Effector memory CD8-positive, alpha-beta T cell (primary cell): ENCODE measurements around the gene MYL6B.

Experiments used
- ATAC-seq: fragments of 150-1000 bp; cut with Tn5 transposase; replicated peaks from 2 replicates; pipeline ENCODE4 v1.10.0; 2021; ENCODE audit warnings: mild to moderate bottlenecking, moderate library complexity
- DNase-seq, 3 experiments: peaks; one replicate each; pipeline ENCODE4 v3.0.0; 2021
- H3K27ac Mint-ChIP-seq, 2 donors: one replicate each; pipeline ENCODE4 v1.8.0; 2022; ENCODE audit warnings: mild to moderate bottlenecking in 2 of 2, mixed read lengths in 2 of 2, moderate library complexity in 2 of 2
- H3K27me3 Mint-ChIP-seq, 2 donors: one replicate each; pipeline ENCODE4 v1.8.0; 2022; ENCODE audit warnings: mixed read lengths in 2 of 2
- H3K36me3 Mint-ChIP-seq: one replicate; pipeline ENCODE4 v1.8.0; 2022; ENCODE audit warnings: mild to moderate bottlenecking, moderate library complexity, mixed read lengths; ENCODE audit not compliant: insufficient read depth
- H3K4me1 Mint-ChIP-seq, 2 donors: one replicate each; pipeline ENCODE4 v1.8.0; 2022; ENCODE audit warnings: low read depth in 2 of 2, mixed read lengths in 2 of 2
- H3K4me3 Mint-ChIP-seq, 2 donors: one replicate each; pipeline ENCODE4 v1.8.0; 2022; ENCODE audit warnings: mild to moderate bottlenecking in 2 of 2, mixed read lengths in 2 of 2, moderate library complexity in 2 of 2
- H3K9me3 Mint-ChIP-seq, 2 donors: one replicate each; pipeline ENCODE4 v1.8.0; 2022; ENCODE audit warnings: mixed read lengths in 2 of 2
- total RNA-seq, 9 experiments: gene quantifications; one replicate each; lab custom pipeline; 2026; lab: John Stamatoyannopoulos, UW

The MYL6B gene
- total RNA-seq: 2.3 to 9.6 (median 5.4) reads per million in 9 experiments

- ATAC-seq: peak; percentile 95
- H3K27ac Mint-ChIP-seq: peak within 1 kb of the TSS; percentile 90 to 93
- no peaks in the 10 kb centered on the region for H3K27me3 Mint-ChIP-seq
- peak within 1 kb of the TSS; percentile 81 to 88 for H3K4me3 Mint-ChIP-seq
- H3K4me1 Mint-ChIP-seq: peaks cover 14 to 19% of the 10 kb centered on the region in 2 donors
- DNase-seq: peak; percentile 86 to 87 (median 87)
- H3K36me3 Mint-ChIP-seq: peaks cover 25% of the 10 kb centered on the region
- no peaks in the 10 kb centered on the region for H3K9me3 Mint-ChIP-seq
Measured at GRCh38 chr12:56152132-56152755, at the start of gene MYL6B. Gene MYL6B, plus strand, starts transcription at chr12:56152587. Its CDS starts 1,332 bp downstream, at chr12:56153919.

DNA sequence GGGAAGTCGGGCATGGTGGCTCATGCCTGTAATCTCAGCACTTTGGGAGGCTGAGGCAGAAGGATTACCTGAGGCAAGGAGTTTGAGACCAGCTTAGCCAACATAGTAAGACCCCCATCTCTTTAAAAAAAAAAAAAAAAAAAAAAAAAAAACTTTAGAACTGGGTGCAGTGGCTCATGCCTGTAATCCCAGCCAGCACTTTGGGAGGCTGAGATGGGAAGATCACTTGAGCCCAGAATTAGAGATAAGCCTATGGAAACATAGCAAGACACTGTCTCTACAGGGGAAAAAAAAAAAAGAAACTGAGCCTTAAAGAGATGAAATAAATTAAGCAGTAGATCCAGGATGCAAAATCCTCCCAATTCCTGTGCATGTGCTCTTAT, 49.7 kb upstream of the MYL6B start:
- Mint-ChIP-seq H3K9me3 (no peaks in the 10 kb centered on the region), H3K36me3 (peaks cover 25% of the 10 kb centered on the region), H3K27ac (peak overlapping the region; percentile 93 to 94), H3K4me3 (peak overlapping the region; percentile 95 to 96), H3K27me3 (no peaks in the 10 kb centered on the region), H3K4me1 (peaks cover 42 to 59% of the 10 kb centered on the region in 2 donors)
- ATAC-seq (no peak), DNase-seq (no peak)

- Mint-ChIP-seq H3K4me1 (peaks cover 42 to 59% of the 10 kb centered on the region in 2 donors), H3K4me3 (peak overlapping the region; percentile 95 to 96), H3K27me3 (no peaks in the 10 kb centered on the region)
Measured at GRCh38 chr12:56103066-56103711, 49.2 kb upstream of the MYL6B start.

DNA sequence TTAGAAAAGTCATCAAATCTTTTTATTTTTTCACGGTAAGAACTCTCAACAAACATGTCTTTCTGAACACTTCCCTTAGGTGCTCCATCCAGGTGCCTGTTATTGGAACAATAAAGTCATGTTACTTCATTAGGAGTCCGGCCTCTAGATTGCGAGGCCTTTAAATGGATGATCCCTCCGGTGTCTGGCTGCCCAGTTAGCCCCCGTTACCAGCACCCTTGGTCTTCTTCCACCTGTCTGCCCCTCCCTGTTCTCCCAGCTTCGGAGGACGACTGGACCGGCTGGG, 48.6 kb upstream of the MYL6B start:
- H3K36me3 Mint-ChIP-seq: peaks cover 36% of the 10 kb centered on the region
- H3K4me1 Mint-ChIP-seq: peaks cover 42 to 59% of the 10 kb centered on the region in 2 donors
- H3K9me3 Mint-ChIP-seq: no peaks in the 10 kb centered on the region
- H3K27me3 Mint-ChIP-seq: no peaks in the 10 kb centered on the region
- DNase-seq (no peak), ATAC-seq (no peak)
- peak overlapping the region; percentile 93 to 94 for H3K27ac Mint-ChIP-seq
- peak overlapping the region; percentile 95 to 96 for H3K4me3 Mint-ChIP-seq

More at GRCh38 chr12:56103066-56103711, 49.2 kb upstream of the MYL6B start:
- Mint-ChIP-seq H3K9me3 (no peaks in the 10 kb centered on the region), H3K27ac (peak overlapping the region; percentile 93 to 94), H3K36me3 (peaks cover 30% of the 10 kb centered on the region)
- DNase-seq (peak in 1 of 3 experiments; percentile 20), ATAC-seq (peak; percentile 21)

DNA sequence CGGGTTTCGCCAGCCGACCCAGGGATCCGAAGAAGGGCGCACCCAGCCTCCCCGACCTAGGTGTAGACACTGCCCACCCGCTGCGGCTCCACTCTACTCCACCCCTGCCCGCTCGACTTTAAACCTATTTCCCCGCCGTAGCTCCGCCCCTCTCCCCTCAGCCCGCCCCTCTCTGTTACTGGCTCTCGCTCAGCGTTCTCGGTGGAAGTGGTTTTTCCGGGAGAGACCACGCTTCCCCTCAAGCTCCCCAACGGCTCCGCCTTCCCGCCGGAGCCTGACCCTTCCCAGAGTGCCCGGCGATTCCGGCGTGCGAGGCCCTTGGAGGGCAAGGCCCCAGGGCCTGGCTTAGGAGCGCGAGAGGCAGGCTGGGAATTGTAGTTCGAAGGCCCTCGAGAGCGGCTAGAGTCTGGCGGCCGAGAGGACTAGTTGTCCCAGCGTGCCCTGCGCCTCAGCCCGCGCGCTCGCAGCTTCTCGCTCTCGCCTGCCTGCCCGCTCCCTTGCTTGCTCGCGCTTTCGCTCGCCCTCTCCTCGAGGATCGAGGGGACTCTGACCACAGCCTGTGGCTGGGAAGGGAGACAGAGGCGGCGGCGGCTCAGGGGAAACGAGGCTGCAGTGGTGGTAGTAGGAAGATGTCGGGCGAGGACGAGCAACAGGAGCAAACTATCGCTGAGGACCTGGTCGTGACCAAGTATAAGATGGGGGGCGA, 48.1 kb upstream of the MYL6B start, which contains the start of gene PA2G4:
Gene PA2G4 (plus strand): TSS at position 451 of the 706 bp plus-strand sequence. CDS start 179 bp downstream, at position 630.
- peaks cover 42 to 59% of the 10 kb centered on the region in 2 donors for H3K4me1 Mint-ChIP-seq
- H3K27ac Mint-ChIP-seq: peak within 1 kb of the TSS; percentile 93 to 94
- DNase-seq (peak; percentile 89 to 93 (median 91)), ATAC-seq (peak; percentile 84)
- peaks cover 41% of the 10 kb centered on the region for H3K36me3 Mint-ChIP-seq
- H3K4me3 Mint-ChIP-seq: peak within 1 kb of the TSS; percentile 95 to 96
- H3K9me3 Mint-ChIP-seq: no peaks in the 10 kb centered on the region
- no peaks in the 10 kb centered on the region for H3K27me3 Mint-ChIP-seq

- H3K36me3 Mint-ChIP-seq: peaks cover 48% of the 10 kb centered on the region
- H3K9me3 Mint-ChIP-seq: no peaks in the 10 kb centered on the region
- peaks cover 42 to 59% of the 10 kb centered on the region in 2 donors for H3K4me1 Mint-ChIP-seq
- H3K27me3 Mint-ChIP-seq: no peaks in the 10 kb centered on the region
- peak; percentile 0 for ATAC-seq
- no peak for DNase-seq
- peak overlapping the region; percentile 93 to 94 for H3K27ac Mint-ChIP-seq
- peak overlapping the region; percentile 95 to 96 for H3K4me3 Mint-ChIP-seq
Measured at GRCh38 chr12:56104815-56105608, 47.4 kb upstream of the MYL6B start.

GRCh38 chr12:56105609-56105902, 46.8 kb upstream of the MYL6B start:
- H3K36me3 Mint-ChIP-seq: peaks cover 54% of the 10 kb centered on the region
- peak overlapping the region; percentile 93 to 94 for H3K27ac Mint-ChIP-seq
- ATAC-seq (no peak), DNase-seq (no peak)
- H3K27me3 Mint-ChIP-seq: no peaks in the 10 kb centered on the region
- no peaks in the 10 kb centered on the region for H3K9me3 Mint-ChIP-seq
- H3K4me1 Mint-ChIP-seq: peaks cover 42 to 59% of the 10 kb centered on the region in 2 donors
- peak overlapping the region; percentile 95 to 96 for H3K4me3 Mint-ChIP-seq

GRCh38 chr12:56107242-56107641, 45.1 kb upstream of the MYL6B start:
- peaks cover 34 to 45% of the 10 kb centered on the region in 2 donors for H3K4me1 Mint-ChIP-seq
- peaks cover 71% of the 10 kb centered on the region for H3K36me3 Mint-ChIP-seq
- no peak for DNase-seq
- no peak for ATAC-seq
- peak overlapping the region in 1 of 2 donors; percentile 32 for H3K27ac Mint-ChIP-seq
- no peaks in the 10 kb centered on the region for H3K9me3 Mint-ChIP-seq
- H3K27me3 Mint-ChIP-seq: no peaks in the 10 kb centered on the region
- no peak overlapping the region for H3K4me3 Mint-ChIP-seq

GRCh38 chr12:56110571-56110970, 41.8 kb upstream of the MYL6B start:
- ATAC-seq (no peak), DNase-seq (no peak)
- Mint-ChIP-seq H3K9me3 (no peaks in the 10 kb centered on the region), H3K4me1 (peaks cover 8 to 17% of the 10 kb centered on the region in 2 donors), H3K36me3 (peaks cover 74% of the 10 kb centered on the region), H3K4me3 (no peak overlapping the region), H3K27ac (no peak overlapping the region), H3K27me3 (no peaks in the 10 kb centered on the region)

- ATAC-seq (no peak), DNase-seq (no peak)
- peaks cover 18 to 27% of the 10 kb centered on the region in 2 donors for H3K4me1 Mint-ChIP-seq
- no peaks in the 10 kb centered on the region for H3K9me3 Mint-ChIP-seq
- peaks cover 82% of the 10 kb centered on the region for H3K36me3 Mint-ChIP-seq
- H3K4me3 Mint-ChIP-seq: no peak overlapping the region
- no peaks in the 10 kb centered on the region for H3K27me3 Mint-ChIP-seq
- H3K27ac Mint-ChIP-seq: no peak overlapping the region
Measured at GRCh38 chr12:56114084-56114483, 38.3 kb upstream of the MYL6B start.

- DNase-seq (no peak), ATAC-seq (no peak)
Measured at GRCh38 chr12:56115329-56115728, 37.1 kb upstream of the MYL6B start.

GRCh38 chr12:56116267-56117081, 35.9 kb upstream of the MYL6B start, which contains the start of gene RPL41:
Gene RPL41, plus strand, starts transcription at chr12:56116633.
- DNase-seq: peak; percentile 94 to 97 (median 95)
- Mint-ChIP-seq H3K27ac (peak within 1 kb of the TSS; percentile 98 to 99), H3K4me3 (peak within 1 kb of the TSS; percentile 96 to 98), H3K27me3 (no peaks in the 10 kb centered on the region), H3K9me3 (no peaks in the 10 kb centered on the region), H3K4me1 (peaks cover 25 to 34% of the 10 kb centered on the region in 2 donors), H3K36me3 (peaks cover 59% of the 10 kb centered on the region)
- ATAC-seq: peak; percentile 47

More at GRCh38 chr12:56115329-56115728, 37.1 kb upstream of the MYL6B start:
- Mint-ChIP-seq H3K27ac (peak overlapping the region; percentile 98 to 99), H3K4me1 (peaks cover 25 to 34% of the 10 kb centered on the region in 2 donors), H3K27me3 (no peaks in the 10 kb centered on the region), H3K36me3 (peaks cover 70% of the 10 kb centered on the region), H3K4me3 (peak overlapping the region; percentile 96 to 98), H3K9me3 (no peaks in the 10 kb centered on the region)
